OCI-M1 (cell line): ENCODE data around the gene PGA5.
A peak's percentile ranks its signal among the peaks of the same experiment; 100 is the strongest.

Source experiments
- DNase-seq: peaks from one replicate; lab custom pipeline; 2025; lab: John Stamatoyannopoulos, UW

Gene PGA5

GRCh38 chr11:61267437-61267841 lies 26.5 kb downstream of the PGA5 start:
- DNase-seq, result no peak

GRCh38 chr11:61268588-61269250 lies 27.7 kb downstream of the PGA5 start:
- DNase-seq, result no peak

GRCh38 chr11:61270354-61271076 lies 29.5 kb downstream of the PGA5 start:
- no peak for DNase-seq

GRCh38 chr11:61272731-61273130 lies 31.8 kb downstream of the PGA5 start:
- no peak for DNase-seq

GRCh38 chr11:61273178-61274078 lies 32.5 kb downstream of the PGA5 start:
- DNase-seq, result no peak

- no peak for DNase-seq
Observed at GRCh38 chr11:61274084-61274483, 33.1 kb downstream of the PGA5 start.

- DNase-seq, result no peak
Observed at GRCh38 chr11:61275191-61275590, 34.2 kb downstream of the PGA5 start.

- DNase-seq, result no peak
Observed at GRCh38 chr11:61277186-61278000, 36.4 kb downstream of the PGA5 start.

- DNase-seq, result no peak
Observed at GRCh38 chr11:61278001-61278470, 37.1 kb downstream of the PGA5 start.

GRCh38 chr11:61279934-61280659 lies 39.1 kb downstream of the PGA5 start:
- DNase-seq, result no peak

- no peak for DNase-seq
Observed at GRCh38 chr11:61280883-61281580, 40.1 kb downstream of the PGA5 start.

GRCh38 chr11:61281581-61282250 lies 40.7 kb downstream of the PGA5 start:
- DNase-seq, result peak; percentile 23

- DNase-seq, result no peak
Observed at GRCh38 chr11:61283613-61284012, 42.6 kb downstream of the PGA5 start.

- DNase-seq, result peak; percentile 90
Observed at GRCh38 chr11:61287338-61287977, 46.5 kb downstream of the PGA5 start.

- no peak for DNase-seq
Observed at GRCh38 chr11:61290905-61291690, 50.1 kb downstream of the PGA5 start.

- no peak for DNase-seq
Observed at GRCh38 chr11:61292356-61292755, 51.4 kb downstream of the PGA5 start.

GRCh38 chr11:61293867-61294716 lies 53.1 kb downstream of the PGA5 start:
- DNase-seq, result peak; percentile 53
